Skin of body (tissue), 2 donors: ENCODE data around the gene PICK1. TPM values are rescaled to one million over a fixed set of nuclear protein-coding genes. Genes with fewer than 3 reads are reported as not detected.

ENCODE experiments used
- DNase-seq: peaks from one replicate; lab custom pipeline; 2025; lab: John Stamatoyannopoulos, UW
- total RNA-seq: library from RNA; depleted of rRNA; stranded (reverse); fragments of >200 nt; gene quantifications from one replicate; pipeline ENCODE4 v1.2.3, GENCODE V29; 2014

The PICK1 gene
- total RNA-seq, 1 donor from 2014 or later: 15.4 TPM

DNA sequence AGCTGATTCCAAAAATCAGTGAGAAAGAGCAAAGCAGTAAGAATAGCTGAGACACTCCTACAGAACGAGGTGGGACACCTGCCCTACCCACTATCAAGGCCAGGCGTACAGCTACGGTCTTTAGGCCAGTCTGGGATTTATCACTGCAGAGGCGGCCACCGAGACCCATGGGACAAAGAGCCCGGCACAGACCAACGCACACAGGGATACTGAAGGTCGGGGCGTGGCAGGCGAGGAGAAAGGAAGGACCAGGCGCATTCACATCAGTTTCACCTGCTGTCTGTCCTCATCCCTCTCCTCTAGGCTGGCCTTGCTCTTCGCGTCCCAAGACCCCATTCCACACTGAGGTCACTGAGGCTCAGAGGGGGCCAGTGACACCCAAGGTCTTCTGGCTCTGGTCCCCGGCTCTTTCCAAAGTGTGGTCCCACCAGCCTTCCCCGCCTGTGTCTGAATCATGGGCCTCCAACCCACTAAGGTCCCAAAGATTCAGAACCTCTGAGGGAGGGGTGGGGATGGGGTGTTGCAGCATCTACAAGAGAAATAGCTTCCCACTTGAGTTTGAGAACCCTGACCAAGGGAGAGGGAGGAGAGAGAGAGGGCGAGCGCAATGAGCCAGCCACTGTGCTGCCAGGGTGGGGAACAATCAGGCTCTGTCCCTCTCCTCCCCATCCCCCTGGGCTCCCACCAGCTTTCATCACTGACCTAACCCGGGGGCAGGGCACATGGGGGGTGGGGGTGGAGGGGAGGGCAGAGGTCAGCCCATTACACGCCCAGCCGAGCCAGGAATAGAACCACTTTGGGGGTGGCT, 7.2 kb upstream of the PICK1 start:
- DNase-seq: no peak

DNA sequence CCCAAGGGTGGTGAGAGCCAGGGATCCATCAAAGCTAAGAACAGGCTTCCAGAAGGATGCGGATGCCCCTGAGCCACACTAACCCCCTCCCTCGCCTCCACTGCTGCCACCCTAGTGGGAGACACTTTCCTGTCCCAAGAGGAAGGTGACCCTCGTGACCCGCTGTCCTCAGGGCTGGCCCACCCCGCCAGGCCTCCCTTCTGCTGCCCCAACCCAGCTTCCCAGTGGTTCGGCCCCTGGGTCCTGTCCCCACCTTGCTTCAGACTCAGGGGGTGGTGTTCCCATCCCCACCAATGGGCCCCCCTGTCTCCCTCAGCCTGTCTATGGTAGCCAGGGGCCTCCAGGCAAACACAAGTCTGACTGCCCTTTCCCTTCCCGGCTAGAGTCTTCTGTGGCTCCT, 6.5 kb upstream of the PICK1 start:
- no peak for DNase-seq

DNA sequence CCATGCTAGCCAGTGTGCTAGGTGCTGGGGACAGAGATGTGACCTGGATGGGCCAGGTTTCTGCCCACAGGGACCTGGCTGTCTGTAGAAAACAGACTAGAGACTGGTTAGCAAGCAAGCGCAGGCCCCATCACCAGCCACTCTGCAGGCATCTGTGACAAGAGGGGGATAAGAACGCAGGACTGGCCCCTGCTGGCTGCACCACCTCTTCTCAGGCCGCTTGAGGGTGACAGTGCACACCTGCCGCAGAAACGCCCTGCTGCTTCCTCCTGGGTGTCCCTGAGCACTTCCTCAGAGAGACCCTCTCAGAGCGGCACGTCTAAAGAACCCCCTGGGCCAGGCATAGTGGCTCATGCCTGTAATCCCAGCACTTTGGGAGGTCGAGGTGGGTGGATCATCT, 5.9 kb upstream of the PICK1 start:
- no peak for DNase-seq

DNA sequence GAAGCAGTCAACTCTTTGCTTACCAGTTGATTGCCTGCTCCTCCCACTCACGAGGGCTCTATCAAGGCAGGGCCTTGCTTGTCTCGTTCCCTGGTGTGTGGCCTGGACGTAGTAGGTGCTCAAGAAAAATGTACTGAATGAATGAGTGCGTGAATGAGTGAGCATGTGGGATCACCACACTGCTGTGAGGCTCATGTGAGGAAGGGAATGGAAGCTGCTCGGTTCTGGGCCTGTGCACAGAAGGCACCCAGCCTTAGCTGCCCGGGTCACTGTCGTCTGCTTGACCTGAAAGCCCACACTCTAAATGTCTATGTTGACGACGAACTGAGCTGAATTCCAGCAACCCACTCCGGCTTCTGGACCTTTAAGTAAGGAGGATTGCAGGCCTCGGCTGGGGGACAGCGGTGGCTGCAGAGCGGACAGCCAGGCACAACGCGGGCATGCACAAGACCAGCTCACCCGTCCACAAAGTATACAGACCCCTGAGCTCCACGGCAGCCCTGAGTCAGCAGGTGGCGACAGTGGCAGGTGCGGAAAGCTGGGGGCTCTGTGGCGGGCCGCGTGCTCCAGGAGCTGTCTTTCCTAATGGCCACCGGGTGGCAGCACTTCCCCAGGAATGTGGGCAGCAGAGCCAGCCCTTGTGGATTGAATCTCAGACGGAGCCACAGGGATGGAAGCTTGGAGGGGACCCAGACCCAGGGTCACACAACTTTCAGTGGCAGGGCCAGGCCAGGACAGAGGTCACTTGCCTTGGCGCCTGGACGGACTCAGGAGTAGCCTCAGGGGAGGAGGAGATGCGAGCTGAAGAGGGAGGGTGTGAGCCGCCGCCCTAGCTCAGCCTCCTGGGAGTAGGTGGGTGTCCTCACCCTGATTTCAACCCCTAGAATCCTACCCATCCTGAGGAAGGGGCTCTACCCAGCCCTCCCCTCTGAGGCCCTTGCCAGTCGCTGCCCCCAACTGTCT, 5.0 kb upstream of the PICK1 start:
- peak; percentile 51 for DNase-seq

- no peak for DNase-seq
These were observed 5.6 kb downstream of the PICK1 start for GRCh38 chr22:38062791-38063190.

GRCh38 chr22:38065539-38065938, 8.3 kb downstream of the PICK1 start:
- DNase-seq: no peak

- no peak for DNase-seq
These were observed 9.3 kb downstream of the PICK1 start for GRCh38 chr22:38066381-38067027.

GRCh38 chr22:38067028-38067415, 9.8 kb downstream of the PICK1 start:
- DNase-seq: no peak

GRCh38 chr22:38067761-38068360, 10.7 kb downstream of the PICK1 start:
- DNase-seq: no peak

GRCh38 chr22:38068641-38069371, 11.6 kb downstream of the PICK1 start:
- no peak for DNase-seq

GRCh38 chr22:38069372-38070249, 12.4 kb downstream of the PICK1 start:
- DNase-seq: no peak

DNA sequence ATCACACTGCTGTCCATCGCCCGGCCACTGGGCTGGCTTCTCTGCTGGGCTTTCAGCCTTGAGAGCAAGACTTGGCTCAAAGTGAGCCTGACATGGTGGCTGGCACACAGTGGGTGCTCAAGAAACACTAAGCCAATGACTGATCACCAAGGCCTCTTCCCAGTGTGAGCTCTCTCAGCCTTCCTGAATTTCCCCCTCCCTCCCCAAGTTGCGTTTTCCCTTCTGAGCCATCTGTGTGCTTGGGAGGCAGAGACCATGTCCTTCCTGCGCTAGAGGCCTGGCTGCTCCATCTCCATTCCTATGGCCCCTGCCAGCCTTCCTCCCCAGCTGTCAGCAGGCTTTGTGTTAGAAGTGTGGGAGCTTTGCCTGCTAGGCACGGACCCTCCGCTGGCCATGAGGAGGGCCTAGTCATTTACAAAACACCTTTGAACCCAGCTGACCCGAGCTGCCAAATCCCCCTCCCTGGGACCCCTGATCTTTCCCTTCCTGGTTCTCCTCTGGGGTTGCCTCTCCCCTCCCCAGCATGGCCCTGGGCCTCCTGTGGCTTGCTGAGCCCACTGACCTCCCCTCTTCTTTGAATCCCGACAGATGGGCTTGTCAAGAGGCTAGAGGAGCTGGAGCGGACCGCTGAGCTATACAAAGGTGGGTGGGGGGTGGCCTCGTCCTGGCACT, 13.2 kb downstream of the PICK1 start:
- DNase-seq: no peak

- DNase-seq: no peak
These were observed 14.5 kb downstream of the PICK1 start for GRCh38 chr22:38071421-38072321.

GRCh38 chr22:38072322-38073149, 15.3 kb downstream of the PICK1 start:
- no peak for DNase-seq

- no peak for DNase-seq
These were observed 16.2 kb downstream of the PICK1 start for GRCh38 chr22:38073150-38074130.
